Nucleus accumbens (tissue), 56 donors: ENCODE measurements around the gene TGFB2.

Experiments used
- DNase-seq, 56 donors: peaks; one replicate each; lab custom pipeline; 2025; lab: John Stamatoyannopoulos, UW

TGFB2 gene

DNA sequence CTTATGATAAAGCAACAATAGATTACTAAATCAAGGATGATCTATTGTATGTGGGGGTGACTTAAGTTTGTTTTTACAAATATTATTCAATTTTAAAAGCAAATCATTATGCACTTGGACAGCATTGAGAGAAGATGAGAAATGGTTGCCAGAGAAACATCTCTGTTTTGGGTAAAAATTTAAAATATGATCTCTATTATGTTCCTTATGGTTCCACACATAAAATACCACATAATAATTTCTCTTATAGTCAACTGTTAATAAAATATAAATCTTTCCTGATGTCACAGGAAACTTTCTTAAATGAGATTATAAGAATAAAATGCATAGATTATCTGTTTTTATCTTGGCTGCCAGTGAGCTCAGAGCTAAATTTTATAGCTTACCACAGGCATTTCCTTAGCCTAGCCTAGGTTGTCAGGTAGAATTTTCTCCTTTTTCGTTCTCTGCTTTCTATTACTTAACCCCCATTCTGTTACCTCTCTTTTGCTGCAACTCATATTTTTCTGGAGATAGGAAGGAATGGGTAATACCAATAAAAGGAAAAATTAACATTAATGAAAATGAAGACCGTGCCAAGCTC lies 109.7 kb downstream of the TGFB2 start:
- no peak for DNase-seq

DNA sequence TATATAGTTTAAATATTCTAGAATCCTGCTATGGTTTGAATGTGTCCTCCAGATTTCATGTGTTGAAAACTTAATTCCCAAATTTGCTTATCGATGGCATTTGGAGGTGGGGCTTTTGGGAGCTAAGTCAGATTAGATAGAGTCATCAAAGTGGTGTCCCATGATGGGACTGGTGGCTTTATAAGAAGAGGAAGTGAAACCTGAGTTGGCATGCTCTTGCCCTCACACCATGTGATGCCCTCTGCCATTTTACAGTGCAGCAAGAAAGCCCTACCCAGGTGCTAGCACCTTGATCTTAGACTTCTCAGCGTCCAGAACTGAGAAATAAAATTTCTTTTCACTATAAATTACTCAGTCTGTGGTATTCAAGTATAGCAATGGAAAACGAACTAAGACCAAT lies 111.3 kb downstream of the TGFB2 start:
- DNase-seq = no peak

- DNase-seq = peak in 1 of 56 donors; percentile 2
These were observed 114.3 kb downstream of the TGFB2 start for GRCh38 chr1:218459450-218459849.

DNA sequence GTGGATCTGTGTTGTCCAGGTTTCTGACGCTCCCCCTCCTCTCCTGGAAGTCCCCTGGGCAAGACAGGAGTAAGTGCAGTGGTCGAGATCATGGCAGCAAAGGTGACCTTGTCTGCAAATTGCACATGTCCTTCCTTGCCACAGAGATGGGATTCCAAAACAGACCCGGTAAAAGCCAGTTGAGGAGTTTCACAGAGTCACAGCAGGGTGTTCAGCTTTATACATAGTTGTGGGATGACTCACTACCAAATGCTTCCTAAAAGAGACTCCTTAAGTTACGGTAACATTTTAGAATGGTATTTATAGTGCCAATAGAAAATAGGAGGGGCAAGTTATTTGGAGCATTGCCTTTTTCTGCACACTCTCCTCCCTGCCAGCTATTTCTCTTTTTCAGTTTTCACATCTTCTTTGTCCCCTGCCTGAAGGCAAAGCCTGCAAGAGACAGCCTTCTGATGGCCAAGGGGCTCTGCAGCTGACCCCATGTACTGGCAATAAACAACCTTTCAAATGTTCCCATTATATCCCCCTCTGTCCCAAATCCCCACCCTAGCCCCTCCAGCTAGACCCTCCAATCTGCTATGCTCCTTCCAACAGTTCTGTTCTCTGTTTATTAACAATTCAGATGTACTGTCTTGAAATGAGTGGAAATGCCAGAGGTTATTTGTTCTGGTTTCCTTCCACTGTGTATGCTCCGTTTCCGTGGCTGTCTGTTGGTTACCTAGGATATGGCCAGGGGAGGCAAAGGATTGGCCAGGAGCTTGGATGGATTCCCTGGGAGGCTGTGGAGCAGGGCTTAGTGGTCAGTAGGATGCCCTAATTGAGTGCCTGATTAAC lies 115.0 kb downstream of the TGFB2 start:
- peak in 30 of 56 donors; percentile 5 to 66 (median 30) for DNase-seq

DNA sequence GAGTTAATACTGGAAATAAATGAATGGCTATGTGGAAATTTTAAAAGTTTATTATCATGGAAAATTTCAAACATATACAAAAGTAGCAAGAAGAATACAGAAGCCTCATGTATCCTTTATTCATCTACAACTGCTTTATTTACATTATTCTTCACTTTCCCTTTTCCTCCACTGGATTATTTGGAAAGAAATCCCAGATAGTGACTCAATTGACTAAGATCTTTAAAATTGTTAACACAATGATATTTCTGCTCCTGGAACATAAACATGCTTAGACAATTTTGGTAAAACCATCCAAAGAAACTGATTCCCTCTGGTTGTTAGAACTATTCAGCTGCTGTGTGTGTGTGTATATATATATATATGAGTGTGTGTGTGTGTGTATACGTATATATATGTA lies 116.2 kb downstream of the TGFB2 start:
- no peak for DNase-seq

- DNase-seq = no peak
These were observed 117.0 kb downstream of the TGFB2 start for GRCh38 chr1:218462116-218462515.

DNA sequence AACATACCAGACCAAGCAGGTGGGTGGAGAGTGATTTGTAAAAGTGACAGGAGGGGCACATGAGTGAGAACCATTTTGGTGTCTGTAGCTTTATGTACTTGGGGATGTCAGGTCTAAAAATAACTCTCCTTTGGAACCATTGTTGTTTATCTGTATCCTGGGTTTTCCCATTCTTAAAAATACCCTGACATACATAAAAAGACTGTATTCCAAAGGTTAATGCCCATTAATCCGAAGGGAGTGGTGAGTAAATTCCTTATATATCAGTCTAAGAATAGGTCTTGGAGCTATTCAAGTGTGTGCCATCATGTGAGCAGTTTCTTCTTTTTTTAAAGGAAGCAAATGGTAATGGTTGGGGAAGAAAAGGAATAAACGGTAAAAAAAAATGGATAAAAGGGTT lies 117.5 kb downstream of the TGFB2 start:
- DNase-seq = no peak

DNA sequence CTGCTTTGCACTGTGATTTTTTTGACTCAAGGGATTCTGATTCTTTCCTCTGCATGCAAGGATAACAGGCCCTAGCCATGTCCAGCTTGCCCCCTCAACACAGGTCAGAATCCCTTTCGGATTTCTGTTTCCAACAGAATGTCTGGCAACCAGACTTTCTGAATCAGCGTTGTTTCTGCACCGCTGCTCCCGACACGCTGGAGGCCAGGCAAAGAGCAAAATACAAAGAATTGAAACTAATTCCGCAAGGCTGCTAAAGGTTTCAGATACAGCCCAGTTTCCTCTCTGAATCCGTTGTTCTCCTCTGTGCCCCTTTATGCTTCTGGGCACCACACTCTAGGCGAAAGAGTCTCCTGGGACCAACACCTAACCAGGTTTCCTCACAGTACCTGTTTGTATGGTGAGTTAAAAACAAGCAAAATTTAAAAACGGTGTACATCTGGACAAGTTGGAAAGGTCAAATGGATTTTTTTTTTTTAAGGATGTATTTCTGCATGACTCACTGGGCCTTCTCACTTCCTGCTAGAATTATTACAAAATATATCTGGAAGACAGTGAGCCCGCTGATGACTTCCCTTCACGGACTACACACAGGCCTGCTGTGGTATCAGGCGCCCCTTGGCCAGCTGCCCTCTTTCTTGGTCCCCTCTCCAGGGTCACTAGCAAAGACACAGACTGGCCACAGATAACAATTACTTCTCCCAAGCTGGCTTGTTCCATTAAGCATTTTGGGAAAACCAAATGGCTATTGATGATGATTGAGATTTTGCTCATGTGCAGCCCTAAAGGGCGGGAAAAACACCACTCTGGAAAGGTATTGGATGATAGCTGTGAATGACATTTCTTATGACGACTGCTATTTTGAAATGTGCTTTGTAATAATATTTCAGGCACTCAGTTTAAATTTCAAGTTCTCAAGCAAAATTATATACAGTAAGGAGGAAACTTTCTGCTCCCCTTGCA lies 118.3 kb downstream of the TGFB2 start:
- DNase-seq = peak in 13 of 56 donors; percentile 2 to 47 (median 8)

DNA sequence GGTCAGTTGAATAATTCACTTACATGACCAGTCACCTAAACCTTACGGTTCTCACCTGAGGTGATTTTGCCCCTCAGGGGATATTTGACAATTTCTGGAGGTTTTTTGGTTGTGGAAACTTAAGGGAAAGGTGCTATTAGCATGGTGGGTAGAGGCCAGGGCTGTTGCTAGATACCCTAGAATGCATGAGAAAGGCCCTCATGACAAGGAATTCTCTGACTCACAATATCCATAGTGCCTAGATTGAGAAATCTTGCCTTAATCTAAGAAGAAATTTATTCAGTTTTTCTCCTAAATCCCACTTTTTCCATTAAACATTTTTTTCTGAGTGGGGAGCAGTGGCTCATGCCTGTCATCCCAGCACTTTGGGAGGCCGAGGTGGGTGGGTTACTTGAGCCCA lies 119.7 kb downstream of the TGFB2 start:
- no peak for DNase-seq

DNA sequence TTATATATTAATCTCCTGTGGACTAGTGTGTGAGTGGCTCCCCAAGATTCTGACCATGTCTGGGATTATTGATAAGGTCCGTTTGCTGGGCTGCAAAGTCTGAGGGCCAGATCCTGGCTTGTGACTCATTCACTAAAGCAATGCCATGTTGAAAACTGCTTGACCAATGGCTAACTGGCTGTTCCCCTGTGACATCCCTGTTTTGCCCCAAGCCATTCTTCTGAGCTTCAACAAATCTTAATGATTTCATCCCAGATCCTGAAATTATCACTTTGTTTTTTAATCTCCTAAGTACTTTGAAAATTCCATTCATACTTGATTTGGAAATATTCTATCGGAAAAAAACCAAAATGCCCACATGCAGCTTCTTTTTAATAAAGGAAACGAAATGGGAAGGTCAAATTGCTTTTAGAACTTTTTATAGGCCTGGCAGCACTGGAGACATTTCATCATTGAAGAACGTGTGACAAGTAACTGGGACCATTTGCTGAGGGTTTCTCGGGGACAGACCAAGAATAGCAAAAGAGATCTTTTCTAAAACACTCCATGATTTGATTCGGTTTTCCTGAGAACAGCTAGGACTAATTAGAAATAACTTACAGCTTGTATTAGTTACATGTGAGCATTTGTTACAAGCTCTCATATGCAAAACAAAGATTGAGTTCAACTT lies 121.3 kb downstream of the TGFB2 start:
- no peak for DNase-seq

GRCh38 chr1:218467101-218468072 lies 122.3 kb downstream of the TGFB2 start:
- DNase-seq = no peak

DNA sequence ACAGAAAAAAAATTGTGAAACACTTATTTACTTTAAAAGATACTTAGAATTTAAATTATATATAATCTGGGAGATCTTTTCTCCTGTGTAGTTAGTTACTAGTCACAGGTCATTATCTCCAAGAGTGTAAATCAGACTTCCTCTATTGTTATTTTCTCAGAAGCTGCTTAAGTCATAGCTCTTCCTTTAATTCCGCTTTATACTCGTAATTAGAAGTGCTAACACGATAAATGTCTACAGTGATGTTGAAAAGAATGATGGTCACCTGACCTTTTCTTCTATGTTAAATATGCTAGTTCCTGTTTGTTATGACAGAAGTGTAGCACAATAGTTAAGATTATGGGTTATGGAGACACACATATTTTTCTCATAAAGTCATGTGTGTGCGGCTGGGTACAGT lies 123.6 kb downstream of the TGFB2 start:
- no peak for DNase-seq

DNA sequence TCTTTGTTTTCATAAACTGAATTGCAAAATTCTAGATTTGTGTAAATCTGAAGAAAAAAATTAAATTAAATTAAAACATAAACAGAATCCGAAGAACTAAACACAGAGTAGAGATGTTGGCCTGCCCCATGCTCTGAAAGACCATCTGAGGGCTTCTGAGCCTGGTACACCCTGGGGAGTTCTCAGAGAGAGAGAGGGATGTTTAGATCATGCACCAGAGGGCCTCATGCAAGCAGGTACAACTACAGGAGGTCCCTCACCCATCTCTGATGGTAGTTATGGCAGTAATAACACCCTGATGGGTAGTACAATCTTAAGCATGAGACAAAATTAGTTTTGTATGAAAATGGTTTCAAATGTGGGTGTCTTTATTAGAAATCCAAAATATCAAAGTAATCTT lies 127.7 kb downstream of the TGFB2 start:
- no peak for DNase-seq

GRCh38 chr1:218473522-218473921 lies 128.4 kb downstream of the TGFB2 start:
- DNase-seq = no peak

DNA sequence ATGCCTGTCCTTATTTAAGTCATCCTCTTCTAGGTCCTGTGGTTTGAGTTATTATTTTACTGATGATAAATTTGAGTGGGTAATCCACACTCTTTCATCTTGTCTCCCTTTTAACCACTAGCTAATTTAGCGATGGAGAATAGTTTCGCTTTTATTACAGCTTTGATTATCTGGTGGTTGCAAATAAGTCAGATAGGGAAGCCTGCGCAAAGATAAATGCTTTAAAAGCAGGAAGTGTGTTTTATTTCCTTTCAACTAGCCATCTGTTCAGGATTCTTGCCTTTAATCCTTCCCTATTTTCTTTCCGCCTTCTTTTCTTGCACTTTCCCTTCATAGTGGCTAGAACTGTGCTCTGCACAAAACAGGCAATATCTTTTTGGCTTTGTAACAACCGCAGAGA lies 129.0 kb downstream of the TGFB2 start:
- DNase-seq = no peak

- no peak for DNase-seq
These were observed 130.1 kb downstream of the TGFB2 start for GRCh38 chr1:218475275-218475674.

GRCh38 chr1:218475699-218476098 lies 130.6 kb downstream of the TGFB2 start:
- no peak for DNase-seq

- DNase-seq = no peak
These were observed 131.2 kb downstream of the TGFB2 start for GRCh38 chr1:218476385-218476784.

DNA sequence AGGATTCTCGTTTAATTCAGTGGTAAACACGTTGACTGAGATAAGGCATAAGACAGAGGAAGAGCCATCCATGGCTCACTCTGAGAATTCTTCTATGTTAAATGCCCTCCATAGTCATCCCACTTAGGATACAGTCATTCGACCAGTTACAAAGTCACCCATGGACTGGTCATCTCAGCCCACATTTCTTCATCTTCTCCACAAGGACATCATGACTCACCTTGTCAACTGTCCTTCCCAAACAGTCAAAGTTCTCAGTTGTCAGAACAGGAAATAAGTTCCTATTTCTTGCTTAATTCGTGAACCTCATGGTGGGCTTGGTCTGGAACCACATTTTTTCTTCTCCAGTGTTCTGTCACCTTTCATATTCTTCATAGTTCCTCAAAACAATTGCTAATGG lies 133.2 kb downstream of the TGFB2 start:
- DNase-seq = no peak
